SK-N-SH (cell line): ENCODE results near the gene SLC35F6. TPM values are rescaled to one million over a fixed set of nuclear protein-coding genes. Genes with fewer than 3 reads are reported as not detected.

Experiments
- CTCF ChIA-PET: fragments of 300-600, 350-600 bp; formaldehyde crosslinking; extraction: SDS; loops from one replicate; lab custom pipeline; 2021; lab: Yijun Ruan, JAX
- POLR2A ChIA-PET: fragments of 350-600 bp; sonication (Branson Sonifier 250); formaldehyde crosslinking; extraction: SDS; loops from one replicate; lab custom pipeline; 2020; ENCODE audit warnings: antibody characterized with exemption, inconsistent platforms; lab: Yijun Ruan, JAX
- DNase-seq: peaks from one replicate; pipeline ENCODE4 v3.0.0; 2012
- H2AFZ ChIP-seq: fragments of 200-600 bp; sonication (generic); 2 replicates; pipeline ENCODE4 v1.8.1; 2016; ENCODE audit warnings: antibody characterized with exemption, mild to moderate bottlenecking, low read depth
- H3F3A ChIP-seq: fragments of 200-600 bp; sonication (generic); replicated peaks from 2 replicates; pipeline ENCODE3; 2016; ENCODE audit warnings: antibody characterized with exemption, mild to moderate bottlenecking; ENCODE audit not compliant: insufficient read depth
- H3K27ac ChIP-seq, 2 experiments: fragments of 200-500 bp in 1 of 2; fragments of 200-600 bp in 1 of 2; sonication (Bioruptor generic) in 1 of 2; sonication (generic), shearing (Covaris generic) in 1 of 2; 2 replicates each; pipeline versions ENCODE4 v1.5.1 to v1.6.1; 2014 to 2016; ENCODE audit warnings: low read depth in 2 of 2, inconsistent platforms in 1 of 2, low read length in 1 of 2, mild to moderate bottlenecking in 1 of 2, mixed read lengths in 1 of 2
- H3K27me3 ChIP-seq: fragments of 200-600 bp; sonication (generic), shearing (Covaris generic); 2 replicates; pipeline ENCODE4 v1.6.1; 2016; ENCODE audit warnings: mixed run types; ENCODE audit not compliant: insufficient read depth
- H3K36me3 ChIP-seq, 2 experiments: fragments of 200-500 bp in 1 of 2; fragments of 200-600 bp in 1 of 2; sonication (Bioruptor generic) in 1 of 2; sonication (generic) in 1 of 2; replicated peaks in 1 of 2; 2 replicates each; pipeline versions ENCODE3 to v1.5.1; 2014 to 2016; ENCODE audit warnings: low read length in 1 of 2, mild to moderate bottlenecking in 1 of 2; ENCODE audit not compliant: insufficient read depth in 2 of 2, control insufficient read depth in 1 of 2
- H3K4me1 ChIP-seq, 2 experiments: fragments of 200-500 bp in 1 of 2; fragments of 200-600 bp in 1 of 2; sonication (Bioruptor generic) in 1 of 2; sonication (generic), shearing (Covaris generic) in 1 of 2; 2 replicates each; pipeline versions ENCODE4 v1.5.1 to v1.6.1; 2014 to 2016; ENCODE audit warnings: low read depth in 1 of 2, low read length in 1 of 2, mixed run types in 1 of 2; ENCODE audit not compliant: insufficient read depth in 2 of 2, control insufficient read depth in 1 of 2
- H3K4me2 ChIP-seq: fragments of 200-600 bp; sonication (generic), shearing (Covaris generic); 2 replicates; pipeline ENCODE4 v1.6.1; 2017; ENCODE audit warnings: mixed run types
- H3K4me3 ChIP-seq, 2 experiments: fragments of 200-500 bp in 1 of 2; fragments of 200-600 bp in 1 of 2; sonication (Bioruptor generic) in 1 of 2; sonication (generic), shearing (Covaris generic) in 1 of 2; 2 replicates each; pipeline versions ENCODE4 v1.5.1 to v1.8.1; 2014 to 2016; ENCODE audit warnings: low read depth in 2 of 2, inconsistent platforms in 1 of 2, low read length in 1 of 2, mild to moderate bottlenecking in 1 of 2, mixed read lengths in 1 of 2, moderate library complexity in 1 of 2
- H3K79me2 ChIP-seq: fragments of 200-600 bp; sonication (generic); 2 replicates; pipeline ENCODE4 v1.8.1; 2017; ENCODE audit warnings: mild to moderate bottlenecking; ENCODE audit not compliant: insufficient read depth
- H3K9ac ChIP-seq: fragments of 200-600 bp; sonication (generic); 2 replicates; pipeline ENCODE4 v1.6.1; 2017; ENCODE audit warnings: mixed run types
- H3K9me2 ChIP-seq: fragments of 200-600 bp; sonication (generic); 2 replicates; pipeline ENCODE4 v1.6.1; 2017; ENCODE audit warnings: mixed run types
- H3K9me3 ChIP-seq: fragments of 200-600 bp; sonication (generic); 2 replicates; pipeline ENCODE4 v1.6.1; 2017; ENCODE audit warnings: mixed run types, mild to moderate bottlenecking, moderate library complexity
- H4K20me1 ChIP-seq: fragments of 200-600 bp; sonication (generic); 2 replicates; pipeline ENCODE4 v1.6.1; 2017; ENCODE audit warnings: mild to moderate bottlenecking, mixed run types; ENCODE audit not compliant: insufficient read depth
- CHD2 ChIP-seq: fragments of 150-350 bp; IDR thresholded peaks from 2 replicates; pipeline ENCODE4 v1.6.1; 2018; ENCODE audit warnings: low read length; ENCODE audit not compliant: partially characterized antibody
- ELF1 ChIP-seq: IDR thresholded peaks from 2 replicates; pipeline ENCODE4 v1.4.0; 2012
- EP300 ChIP-seq, 2 experiments: IDR thresholded peaks; 2 replicates each; pipeline versions ENCODE4 v1.4.0 to v1.6.1; 2012; ENCODE audit warnings: borderline replicate concordance in 1 of 2, low read depth in 1 of 2, low read length in 1 of 2
- FOXJ3 ChIP-seq: sonication (generic); formaldehyde crosslinking; IDR thresholded peaks from 2 replicates; pipeline ENCODE4 v1.5.1; 2020; ENCODE audit warnings: mild to moderate bottlenecking, missing genetic modification reagents
- FOXM1 ChIP-seq: IDR thresholded peaks from 2 replicates; pipeline ENCODE4 v1.4.0; 2012; ENCODE audit warnings: low read depth, mild to moderate bottlenecking
- JUND ChIP-seq: IDR thresholded peaks from 2 replicates; pipeline ENCODE4 v1.4.0; 2012
- MXI1 ChIP-seq: IDR thresholded peaks from 2 replicates; pipeline ENCODE4 v1.6.1; 2012; ENCODE audit warnings: mild to moderate bottlenecking, low read depth, low read length, improper control_type of control experiment
- POLR2AphosphoS5 ChIP-seq: IDR thresholded peaks from 2 replicates; pipeline ENCODE4 v1.6.1; 2012; ENCODE audit warnings: low read depth, low read length
- TEAD4 ChIP-seq: IDR thresholded peaks from 2 replicates; pipeline ENCODE4 v1.4.0; 2012; ENCODE audit warnings: mild to moderate bottlenecking, borderline replicate concordance; ENCODE audit not compliant: insufficient read depth
- WGBS: methylation state at CpG from one replicate; pipeline ENCODE4 v1.1.6; 2017; ENCODE audit warnings: low lambda C conversion rate; 5-methylcytosine and 5-hydroxymethylcytosine counted together
- polyA plus RNA-seq, 3 experiments: library from polyadenylated mRNA; depleted of rRNA; stranded (reverse); fragments of >200 nt; gene quantifications; 2 replicates each; pipeline ENCODE4 v1.2.3, GENCODE V29; 2012
- TF ChIP-seq, protein P1 (sequence below): IDR thresholded peaks from 2 replicates; pipeline ENCODE4 v1.4.0; 2012; ENCODE audit warnings: low read depth, borderline replicate concordance
- TF ChIP-seq, protein P2 (sequence below): fragments of 150-350 bp; IDR thresholded peaks from 2 replicates; pipeline ENCODE4 v1.6.1; 2017; ENCODE audit warnings: antibody characterized with exemption, low read length, low read depth, borderline replicate concordance
- TF ChIP-seq, protein P3 (sequence below): fragments of 200-600 bp; sonication (generic); IDR thresholded peaks from 2 replicates; pipeline ENCODE4 v1.6.1; 2017; ENCODE audit warnings: antibody characterized with exemption, mild to moderate bottlenecking, moderate library complexity

The SLC35F6 gene
- polyA plus RNA-seq, 1 of the 3 experiments (the other 2 are of a cell fraction), result 16.0 TPM

DNA sequence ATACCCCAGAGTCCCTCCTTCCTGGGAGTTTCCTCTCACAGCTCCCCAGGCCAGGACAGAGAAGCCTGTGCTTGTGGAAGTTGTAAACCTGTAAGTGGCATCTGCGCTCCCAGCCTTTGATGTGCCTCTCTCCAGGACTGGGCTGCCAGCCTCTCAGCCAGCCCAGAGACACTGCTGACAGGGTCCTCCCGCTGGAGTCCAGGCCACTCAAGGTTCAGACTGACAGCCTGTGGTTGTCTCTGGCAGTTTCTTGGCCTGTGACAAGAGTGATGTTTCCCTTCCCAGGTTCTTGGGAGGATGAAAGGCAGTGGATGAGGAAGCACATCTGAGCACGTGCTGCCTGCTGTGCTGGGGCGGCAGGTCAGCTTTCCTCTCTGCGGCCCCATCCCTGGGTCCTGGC is 3.0 kb downstream of the SLC35F6 start:
- H3K9me3 ChIP-seq, result no peaks in the 10 kb centered on the region
- peaks cover 19 to 41% of the 10 kb centered on the region in 2 experiments; a peak in 3 of 4 replicates for H3K4me1 ChIP-seq
- no peak overlapping the region for H3K4me2 ChIP-seq
- no peaks in the 10 kb centered on the region for H3F3A ChIP-seq
- ChIA-PET CTCF (interaction anchor here (1.4 to 7.0 kb wide), 2 partner anchors 20 to 79 kb away, joined by 3 to 36 read pairs; no protein-coding TSS in a partner anchor), POLR2A (no interaction called here)
- peaks cover 2 to 4% of the 10 kb centered on the region in 2 experiments for H3K36me3 ChIP-seq
- H2AFZ ChIP-seq, result no peak overlapping the region
- no peaks in the 10 kb centered on the region for H3K9me2 ChIP-seq
- no peak overlapping the region for H3K4me3 ChIP-seq
- peaks cover 86% of the 10 kb centered on the region for H3K79me2 ChIP-seq
- H4K20me1 ChIP-seq, result peaks cover 50% of the 10 kb centered on the region
- WGBS, result 95% methylated on average over 5 of the region's 5 CpGs
- no peak overlapping the region for H3K9ac ChIP-seq
- no peak for TF ChIP-seq POLR2AphosphoS5
- TF ChIP-seq FOXM1, result no peak
- TF ChIP-seq EP300 (IDR thresholded peaks at IDR 0.05; ENCODE audit: borderline replicate concordance in 1 of 2, low read depth in 1 of 2, low read length in 1 of 2), result no peak
- TF ChIP-seq, protein P1, sequence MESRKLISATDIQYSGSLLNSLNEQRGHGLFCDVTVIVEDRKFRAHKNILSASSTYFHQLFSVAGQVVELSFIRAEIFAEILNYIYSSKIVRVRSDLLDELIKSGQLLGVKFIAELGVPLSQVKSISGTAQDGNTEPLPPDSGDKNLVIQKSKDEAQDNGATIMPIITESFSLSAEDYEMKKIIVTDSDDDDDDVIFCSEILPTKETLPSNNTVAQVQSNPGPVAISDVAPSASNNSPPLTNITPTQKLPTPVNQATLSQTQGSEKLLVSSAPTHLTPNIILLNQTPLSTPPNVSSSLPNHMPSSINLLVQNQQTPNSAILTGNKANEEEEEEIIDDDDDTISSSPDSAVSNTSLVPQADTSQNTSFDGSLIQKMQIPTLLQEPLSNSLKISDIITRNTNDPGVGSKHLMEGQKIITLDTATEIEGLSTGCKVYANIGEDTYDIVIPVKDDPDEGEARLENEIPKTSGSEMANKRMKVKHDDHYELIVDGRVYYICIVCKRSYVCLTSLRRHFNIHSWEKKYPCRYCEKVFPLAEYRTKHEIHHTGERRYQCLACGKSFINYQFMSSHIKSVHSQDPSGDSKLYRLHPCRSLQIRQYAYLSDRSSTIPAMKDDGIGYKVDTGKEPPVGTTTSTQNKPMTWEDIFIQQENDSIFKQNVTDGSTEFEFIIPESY, result no peak
- TF ChIP-seq, protein P2, sequence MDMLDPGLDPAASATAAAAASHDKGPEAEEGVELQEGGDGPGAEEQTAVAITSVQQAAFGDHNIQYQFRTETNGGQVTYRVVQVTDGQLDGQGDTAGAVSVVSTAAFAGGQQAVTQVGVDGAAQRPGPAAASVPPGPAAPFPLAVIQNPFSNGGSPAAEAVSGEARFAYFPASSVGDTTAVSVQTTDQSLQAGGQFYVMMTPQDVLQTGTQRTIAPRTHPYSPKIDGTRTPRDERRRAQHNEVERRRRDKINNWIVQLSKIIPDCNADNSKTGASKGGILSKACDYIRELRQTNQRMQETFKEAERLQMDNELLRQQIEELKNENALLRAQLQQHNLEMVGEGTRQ, result no peak
- TF ChIP-seq FOXJ3 (CRISPR knock-in tag), result no peak
- TF ChIP-seq, protein P3, sequence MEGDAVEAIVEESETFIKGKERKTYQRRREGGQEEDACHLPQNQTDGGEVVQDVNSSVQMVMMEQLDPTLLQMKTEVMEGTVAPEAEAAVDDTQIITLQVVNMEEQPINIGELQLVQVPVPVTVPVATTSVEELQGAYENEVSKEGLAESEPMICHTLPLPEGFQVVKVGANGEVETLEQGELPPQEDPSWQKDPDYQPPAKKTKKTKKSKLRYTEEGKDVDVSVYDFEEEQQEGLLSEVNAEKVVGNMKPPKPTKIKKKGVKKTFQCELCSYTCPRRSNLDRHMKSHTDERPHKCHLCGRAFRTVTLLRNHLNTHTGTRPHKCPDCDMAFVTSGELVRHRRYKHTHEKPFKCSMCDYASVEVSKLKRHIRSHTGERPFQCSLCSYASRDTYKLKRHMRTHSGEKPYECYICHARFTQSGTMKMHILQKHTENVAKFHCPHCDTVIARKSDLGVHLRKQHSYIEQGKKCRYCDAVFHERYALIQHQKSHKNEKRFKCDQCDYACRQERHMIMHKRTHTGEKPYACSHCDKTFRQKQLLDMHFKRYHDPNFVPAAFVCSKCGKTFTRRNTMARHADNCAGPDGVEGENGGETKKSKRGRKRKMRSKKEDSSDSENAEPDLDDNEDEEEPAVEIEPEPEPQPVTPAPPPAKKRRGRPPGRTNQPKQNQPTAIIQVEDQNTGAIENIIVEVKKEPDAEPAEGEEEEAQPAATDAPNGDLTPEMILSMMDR, result no peak
- TF ChIP-seq MXI1, result no peak
- no peak for TF ChIP-seq CHD2
- DNase-seq, result no peak
- H3K27ac ChIP-seq, result no peak overlapping the region
- H3K27me3 ChIP-seq, result no peaks in the 10 kb centered on the region

DNA sequence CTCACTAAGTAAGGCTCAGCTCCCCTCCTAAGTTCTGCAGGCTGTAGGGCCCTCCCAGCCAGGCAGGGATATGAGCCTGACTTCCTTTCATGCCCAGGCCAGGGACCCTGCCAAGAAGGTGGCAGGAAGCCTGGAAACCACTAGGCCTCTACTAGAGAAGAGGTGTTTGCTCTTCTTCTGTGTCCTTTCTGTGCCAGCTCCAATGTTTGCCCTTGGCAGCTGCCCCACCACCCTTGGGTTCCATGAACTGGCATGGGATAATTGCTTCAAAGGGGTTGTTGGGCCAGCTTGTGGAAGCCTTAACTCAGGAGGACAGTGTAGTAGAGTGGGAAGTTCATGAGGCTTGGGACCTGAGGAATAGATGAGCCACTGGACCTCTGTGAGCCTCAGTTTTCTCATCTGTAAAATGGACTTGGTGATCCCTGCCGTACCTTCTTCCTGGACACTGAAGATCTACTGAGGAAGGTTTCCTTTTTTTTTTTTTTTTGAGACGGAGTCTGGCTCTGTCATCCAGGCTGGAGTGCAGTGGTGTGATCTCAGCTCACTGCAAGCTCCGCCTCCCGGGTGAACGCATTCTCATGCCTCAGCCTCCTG is 3.9 kb downstream of the SLC35F6 start:
- Histone ChIP-seq H3K27me3 (no peaks in the 10 kb centered on the region), H3F3A (no peaks in the 10 kb centered on the region), H3K9me2 (no peaks in the 10 kb centered on the region), H3K9ac (no peak overlapping the region), H3K79me2 (peaks cover 94% of the 10 kb centered on the region), H3K36me3 (peaks cover 2 to 4% of the 10 kb centered on the region in 2 experiments), H3K27ac (no peak overlapping the region), H3K9me3 (no peaks in the 10 kb centered on the region), H3K4me1 (peaks cover 26 to 45% of the 10 kb centered on the region in 2 experiments; a peak in 3 of 4 replicates), H3K4me2 (no peak overlapping the region), H4K20me1 (peaks cover 58% of the 10 kb centered on the region), H2AFZ (no peak overlapping the region), H3K4me3 (no peak overlapping the region)
- ChIA-PET CTCF (interaction anchor here (2.3 to 7.0 kb wide), 3 partner anchors 11 to 163 kb away, joined by 7 to 36 read pairs (median 9); no protein-coding TSS in a partner anchor), POLR2A (interaction anchor here (0.7 kb wide), 1 partner anchor 181 kb away, joined by 3 read pairs; no protein-coding TSS in a partner anchor)
- WGBS, result 93% methylated on average over 5 of the region's 5 CpGs
- TF ChIP-seq POLR2AphosphoS5, result no peak
- TF ChIP-seq MXI1, result no peak
- no peak for TF ChIP-seq CHD2
- TF ChIP-seq JUND, result no peak
- TF ChIP-seq, protein P1, result no peak
- no peak for TF ChIP-seq ELF1
- no peak for TF ChIP-seq TEAD4
- DNase-seq, result peak; percentile 4
